Pulmonary artery endothelial cell (primary cell): ENCODE results near the gene NR1H4. TPM values are rescaled to one million over a fixed set of nuclear protein-coding genes. Genes with fewer than 3 reads are reported as not detected.

Experiments
- total RNA-seq: library from RNA; depleted of rRNA; stranded (reverse); fragments of >200 nt; gene quantifications from 2 replicates; pipeline ENCODE4 v1.2.3, GENCODE V29; 2014

Gene NR1H4
- total RNA-seq, 1 donor from 2014 or later, result not detected

Other genes with a start within 250 kb of the NR1H4 start
- gene DEPDC4, start 206.8 kb upstream of the NR1H4 start, total RNA-seq, result 0.20 and 0.56 TPM in 2 replicates
- gene SCYL2, start 206.7 kb upstream of the NR1H4 start, total RNA-seq, result 31.3 and 41.9 TPM in 2 replicates
- gene SLC17A8, start 116.8 kb upstream of the NR1H4 start, total RNA-seq, result not detected in 2 replicates
- 23.6 and 33.4 TPM in 2 replicates for gene GAS2L3, start 99.8 kb downstream of the NR1H4 start, total RNA-seq